Muscle layer of colon (tissue), 2 donors: Measurements from ENCODE around the gene ADARB1.

ENCODE experiments used
- H3K27ac ChIP-seq: one replicate; pipeline ENCODE4 v1.7.0; 2013; ENCODE audit warnings: low read depth, mild to moderate bottlenecking, low read length, moderate library complexity
- H3K27me3 ChIP-seq, 2 donors: one replicate each; pipeline ENCODE4 v1.7.0; 2013; ENCODE audit warnings: low read length in 2 of 2, mild to moderate bottlenecking in 2 of 2; ENCODE audit not compliant: insufficient read depth in 2 of 2, control insufficient read depth in 1 of 2
- H3K36me3 ChIP-seq: one replicate; pipeline ENCODE4 v1.7.0; 2013; ENCODE audit warnings: mild to moderate bottlenecking, low read length; ENCODE audit not compliant: insufficient read depth
- H3K4me1 ChIP-seq: one replicate; pipeline ENCODE4 v1.7.0; 2013; ENCODE audit warnings: mild to moderate bottlenecking, low read length; ENCODE audit not compliant: insufficient read depth
- H3K4me3 ChIP-seq, 2 donors: one replicate each; pipeline ENCODE4 v1.7.0; 2013; ENCODE audit warnings: low read length in 2 of 2, low read depth in 1 of 2, mild to moderate bottlenecking in 1 of 2, moderate library complexity in 1 of 2
- H3K9ac ChIP-seq: one replicate; pipeline ENCODE4 v1.7.0; 2013; ENCODE audit warnings: low read length
- H3K9me3 ChIP-seq: one replicate; pipeline ENCODE4 v1.7.0; 2013; ENCODE audit warnings: mild to moderate bottlenecking, low read length
- donor health status: abdominal sarcoma.
- donor health status: Adenocarcinoma of cecum.

The ADARB1 gene

GRCh38 chr21:45164124-45164511 is 89.7 kb downstream of the ADARB1 start:
- no peak overlapping the region for H3K9ac ChIP-seq
- H3K4me1 ChIP-seq, result peaks cover 57% of the 10 kb centered on the region
- no peaks in the 10 kb centered on the region for H3K9me3 ChIP-seq
- no peaks in the 10 kb centered on the region for H3K36me3 ChIP-seq
- no peak overlapping the region for H3K27ac ChIP-seq
- no peak overlapping the region for H3K4me3 ChIP-seq
- H3K27me3 ChIP-seq, result no peaks in the 10 kb centered on the region

GRCh38 chr21:45164838-45165237 is 90.5 kb downstream of the ADARB1 start:
- no peak overlapping the region for H3K27ac ChIP-seq

GRCh38 chr21:45166931-45167330 is 92.6 kb downstream of the ADARB1 start:
- no peak overlapping the region for H3K9ac ChIP-seq
- peaks cover 50% of the 10 kb centered on the region for H3K4me1 ChIP-seq
- H3K4me3 ChIP-seq, result no peak overlapping the region
- no peak overlapping the region for H3K27ac ChIP-seq
- H3K9me3 ChIP-seq, result no peaks in the 10 kb centered on the region
- H3K36me3 ChIP-seq, result peaks cover 5% of the 10 kb centered on the region
- H3K27me3 ChIP-seq, result no peaks in the 10 kb centered on the region

More at GRCh38 chr21:45164838-45165237, 90.5 kb downstream of the ADARB1 start:
- H3K4me3 ChIP-seq, result no peak overlapping the region
- no peak overlapping the region for H3K9ac ChIP-seq
- peaks cover 64% of the 10 kb centered on the region for H3K4me1 ChIP-seq
- no peaks in the 10 kb centered on the region for H3K9me3 ChIP-seq
- H3K27me3 ChIP-seq, result no peaks in the 10 kb centered on the region
- H3K36me3 ChIP-seq, result no peaks in the 10 kb centered on the region

GRCh38 chr21:45167796-45168222 is 93.4 kb downstream of the ADARB1 start:
- H3K27ac ChIP-seq, result no peak overlapping the region
- no peak overlapping the region for H3K4me3 ChIP-seq
- no peaks in the 10 kb centered on the region for H3K27me3 ChIP-seq
- peaks cover 50% of the 10 kb centered on the region for H3K4me1 ChIP-seq
- no peaks in the 10 kb centered on the region for H3K9me3 ChIP-seq
- H3K9ac ChIP-seq, result no peak overlapping the region
- H3K36me3 ChIP-seq, result peaks cover 13% of the 10 kb centered on the region

- Histone ChIP-seq H3K36me3 (peaks cover 13% of the 10 kb centered on the region), H3K9me3 (no peaks in the 10 kb centered on the region), H3K27me3 (no peaks in the 10 kb centered on the region), H3K27ac (no peak overlapping the region), H3K4me3 (no peak overlapping the region), H3K9ac (no peak overlapping the region), H3K4me1 (peaks cover 47% of the 10 kb centered on the region)
Observed at GRCh38 chr21:45168522-45168921, 94.1 kb downstream of the ADARB1 start.

GRCh38 chr21:45169001-45169400 is 94.6 kb downstream of the ADARB1 start:
- Histone ChIP-seq H3K27ac (no peak overlapping the region), H3K36me3 (peaks cover 13% of the 10 kb centered on the region), H3K9me3 (no peaks in the 10 kb centered on the region), H3K27me3 (no peaks in the 10 kb centered on the region), H3K9ac (no peak overlapping the region), H3K4me3 (no peak overlapping the region), H3K4me1 (peaks cover 42% of the 10 kb centered on the region)

GRCh38 chr21:45169682-45170081 is 95.3 kb downstream of the ADARB1 start:
- Histone ChIP-seq H3K9me3 (no peaks in the 10 kb centered on the region), H3K4me1 (peaks cover 36% of the 10 kb centered on the region), H3K27me3 (no peaks in the 10 kb centered on the region), H3K36me3 (peaks cover 13% of the 10 kb centered on the region), H3K9ac (no peak overlapping the region), H3K27ac (no peak overlapping the region), H3K4me3 (no peak overlapping the region)

GRCh38 chr21:45170987-45171386 is 96.6 kb downstream of the ADARB1 start:
- no peaks in the 10 kb centered on the region for H3K27me3 ChIP-seq
- no peak overlapping the region for H3K4me3 ChIP-seq
- no peak overlapping the region for H3K27ac ChIP-seq
- peaks cover 32% of the 10 kb centered on the region for H3K4me1 ChIP-seq
- H3K9ac ChIP-seq, result no peak overlapping the region
- no peaks in the 10 kb centered on the region for H3K9me3 ChIP-seq
- peaks cover 16% of the 10 kb centered on the region for H3K36me3 ChIP-seq

GRCh38 chr21:45172420-45172819 is 98.0 kb downstream of the ADARB1 start:
- Histone ChIP-seq H3K9ac (no peak overlapping the region), H3K4me1 (peaks cover 19% of the 10 kb centered on the region), H3K4me3 (no peak overlapping the region), H3K27me3 (no peaks in the 10 kb centered on the region), H3K9me3 (no peaks in the 10 kb centered on the region), H3K36me3 (peaks cover 30% of the 10 kb centered on the region), H3K27ac (no peak overlapping the region)

- Histone ChIP-seq H3K36me3 (peaks cover 56% of the 10 kb centered on the region), H3K4me1 (no peaks in the 10 kb centered on the region), H3K4me3 (no peak overlapping the region), H3K9ac (no peak overlapping the region), H3K27ac (no peak overlapping the region), H3K27me3 (no peaks in the 10 kb centered on the region), H3K9me3 (no peaks in the 10 kb centered on the region)
Observed at GRCh38 chr21:45175326-45176095, 101.1 kb downstream of the ADARB1 start.

- Histone ChIP-seq H3K4me1 (no peaks in the 10 kb centered on the region), H3K4me3 (no peak overlapping the region), H3K9me3 (no peaks in the 10 kb centered on the region), H3K27me3 (no peaks in the 10 kb centered on the region), H3K27ac (no peak overlapping the region), H3K9ac (no peak overlapping the region), H3K36me3 (peaks cover 62% of the 10 kb centered on the region)
Observed at GRCh38 chr21:45176141-45176540, 101.8 kb downstream of the ADARB1 start.

- Histone ChIP-seq H3K27ac (no peak overlapping the region), H3K4me3 (no peak overlapping the region), H3K4me1 (no peaks in the 10 kb centered on the region), H3K36me3 (peaks cover 64% of the 10 kb centered on the region), H3K27me3 (no peaks in the 10 kb centered on the region), H3K9ac (no peak overlapping the region), H3K9me3 (no peaks in the 10 kb centered on the region)
Observed at GRCh38 chr21:45177039-45177438, 102.7 kb downstream of the ADARB1 start.
